Loucy (cell line): ENCODE measurements around the gene PROX2.

Experiments used
- H2AFZ ChIP-seq: fragments of 200-600 bp; sonication (generic); 2 replicates; pipeline ENCODE4 v1.6.0; 2016; ENCODE audit warnings: antibody characterized with exemption, mild to moderate bottlenecking, low read length, moderate library complexity
- H3F3A ChIP-seq: fragments of 200-600 bp; 2 replicates; pipeline ENCODE4 v1.6.0; 2016; ENCODE audit warnings: antibody characterized with exemption, low read depth, mild to moderate bottlenecking
- H3K27me3 ChIP-seq: fragments of 200-600 bp; sonication (generic); 2 replicates; pipeline ENCODE4 v1.6.1; 2014; ENCODE audit warnings: low read length, mild to moderate bottlenecking; ENCODE audit not compliant: insufficient read depth, poor library complexity, severe bottlenecking
- H3K36me3 ChIP-seq: fragments of 200-600 bp; sonication (generic); 2 replicates; pipeline ENCODE4 v1.6.1; 2016; ENCODE audit warnings: low read length; ENCODE audit not compliant: insufficient read depth
- H3K4me1 ChIP-seq: fragments of 200-600 bp; sonication (generic); 2 replicates; pipeline ENCODE4 v1.5.1; 2014; ENCODE audit warnings: low read length, mild to moderate bottlenecking; ENCODE audit not compliant: insufficient read depth, poor library complexity, severe bottlenecking
- H3K4me2 ChIP-seq: fragments of 200-600 bp; sonication (generic); 2 replicates; pipeline ENCODE4 v1.6.0; 2014; ENCODE audit warnings: antibody characterized with exemption, low read length, low read depth, mild to moderate bottlenecking; ENCODE audit not compliant: poor library complexity, severe bottlenecking
- H3K4me3 ChIP-seq: fragments of 200-600 bp; sonication (generic); 2 replicates; pipeline ENCODE4 v1.5.1; 2014; ENCODE audit warnings: low read length, mild to moderate bottlenecking, mixed read lengths; ENCODE audit not compliant: poor library complexity, severe bottlenecking
- H3K79me2 ChIP-seq: fragments of 200-600 bp; sonication (generic); 2 replicates; pipeline ENCODE4 v1.6.1; 2014; ENCODE audit warnings: low read length; ENCODE audit not compliant: insufficient read depth
- H3K9ac ChIP-seq: fragments of 200-600 bp; sonication (generic); 2 replicates; pipeline ENCODE4 v1.6.0; 2014; ENCODE audit warnings: mild to moderate bottlenecking, low read depth, low read length, moderate library complexity; ENCODE audit not compliant: poor library complexity, severe bottlenecking
- H3K9me2 ChIP-seq: fragments of 200-600 bp; sonication (generic); replicated peaks from 2 replicates; pipeline ENCODE4 v1.6.1; 2016; ENCODE audit warnings: low read depth, low read length, mixed read lengths
- H3K9me3 ChIP-seq: fragments of 200-600 bp; sonication (generic); 2 replicates; pipeline ENCODE4 v1.6.1; 2014; ENCODE audit warnings: mild to moderate bottlenecking, antibody characterized with exemption, low read length, low read depth; ENCODE audit not compliant: insufficient read depth
- H4K20me1 ChIP-seq: fragments of 200-600 bp; sonication (generic); 2 replicates; pipeline ENCODE4 v1.6.0; 2014; ENCODE audit warnings: antibody characterized with exemption, low read length, mild to moderate bottlenecking; ENCODE audit not compliant: insufficient read depth, poor library complexity, severe bottlenecking
- CTCF ChIP-seq: fragments of 200-600 bp; sonication (generic); conservative IDR thresholded peaks from 2 replicates; pipeline ENCODE4 v1.5.1; 2014; ENCODE audit warnings: mild to moderate bottlenecking, antibody characterized with exemption, low read length
- EZH2phosphoT487 ChIP-seq: fragments of 200-600 bp; IDR thresholded peaks from 2 replicates; pipeline ENCODE4 v1.6.1; 2018; ENCODE audit warnings: antibody characterized with exemption, mild to moderate bottlenecking, moderate library complexity, borderline replicate concordance

PROX2 gene

GRCh38 chr14:74864198-74864597 lies 11.7 kb downstream of the PROX2 start:
- Histone ChIP-seq H3K9me3 (no peaks in the 10 kb centered on the region), H3K36me3 (no peaks in the 10 kb centered on the region), H2AFZ (no peak overlapping the region), H3K4me2 (no peak overlapping the region), H3K9ac (no peak overlapping the region), H3K79me2 (no peaks in the 10 kb centered on the region), H3F3A (no peaks in the 10 kb centered on the region), H3K4me1 (peaks cover 16% of the 10 kb centered on the region), H3K9me2 (no peaks in the 10 kb centered on the region), H3K27me3 (no peaks in the 10 kb centered on the region), H3K4me3 (no peak overlapping the region), H4K20me1 (no peaks in the 10 kb centered on the region)
- TF ChIP-seq EZH2phosphoT487 (no peak), CTCF (no peak)

- no peak overlapping the region for H2AFZ ChIP-seq
- no peaks in the 10 kb centered on the region for H3K9me2 ChIP-seq
- no peaks in the 10 kb centered on the region for H3F3A ChIP-seq
- H3K4me3 ChIP-seq: no peak overlapping the region
- H4K20me1 ChIP-seq: no peaks in the 10 kb centered on the region
- no peaks in the 10 kb centered on the region for H3K79me2 ChIP-seq
- no peaks in the 10 kb centered on the region for H3K36me3 ChIP-seq
- no peaks in the 10 kb centered on the region for H3K27me3 ChIP-seq
- TF ChIP-seq EZH2phosphoT487: no peak
- no peak for TF ChIP-seq CTCF
- H3K4me2 ChIP-seq: no peak overlapping the region
- peaks cover 16% of the 10 kb centered on the region for H3K4me1 ChIP-seq
- H3K9ac ChIP-seq: no peak overlapping the region
- no peaks in the 10 kb centered on the region for H3K9me3 ChIP-seq
Measured at GRCh38 chr14:74863274-74863673, 12.7 kb downstream of the PROX2 start.

- TF ChIP-seq EZH2phosphoT487: no peak
- TF ChIP-seq CTCF: no peak
- H3K4me1 ChIP-seq: peaks cover 3% of the 10 kb centered on the region
- H3K79me2 ChIP-seq: no peaks in the 10 kb centered on the region
- no peaks in the 10 kb centered on the region for H3F3A ChIP-seq
- H3K36me3 ChIP-seq: no peaks in the 10 kb centered on the region
- no peak overlapping the region for H2AFZ ChIP-seq
- H3K4me3 ChIP-seq: no peak overlapping the region
- no peaks in the 10 kb centered on the region for H3K9me2 ChIP-seq
- H4K20me1 ChIP-seq: no peaks in the 10 kb centered on the region
- no peaks in the 10 kb centered on the region for H3K9me3 ChIP-seq
- H3K27me3 ChIP-seq: no peaks in the 10 kb centered on the region
- no peak overlapping the region for H3K4me2 ChIP-seq
- no peak overlapping the region for H3K9ac ChIP-seq
Measured at GRCh38 chr14:74861734-74862090, 14.2 kb downstream of the PROX2 start.
